Esophagus squamous epithelium (tissue), 5 donors: ENCODE results near the gene EHMT1. TPM values are rescaled to one million over a fixed set of nuclear protein-coding genes. Genes with fewer than 3 reads are reported as not detected.

Source experiments
- DNase-seq: peaks from one replicate; lab custom pipeline; 2025; lab: John Stamatoyannopoulos, UW
- H3K27ac ChIP-seq, 4 donors: fragments of 200-600 bp; sonication (generic); one replicate each; pipeline ENCODE4 v1.5.1; 2016 to 2019; ENCODE audit warnings: mild to moderate bottlenecking in 1 of 4
- H3K27me3 ChIP-seq, 4 donors: fragments of 200-600 bp; sonication (generic); 1 replicate in 3 of 4; 2 replicates in 1 of 4; pipeline versions ENCODE4 v1.5.1 to v1.6.0; 2017 to 2021; ENCODE audit warnings: antibody characterized with exemption in 1 of 4
- H3K36me3 ChIP-seq, 3 donors: fragments of 200-600 bp; sonication (generic); one replicate each; pipeline ENCODE4 v1.5.1; 2016 to 2019
- H3K4me1 ChIP-seq, 3 donors: fragments of 200-600 bp; sonication (generic); one replicate each; pipeline ENCODE4 v1.5.1; 2017 to 2019
- H3K4me3 ChIP-seq, 4 donors: fragments of 200-600 bp; sonication (generic); 1 replicate in 3 of 4; 2 replicates in 1 of 4; pipeline ENCODE4 v1.5.1; 2016 to 2019; ENCODE audit warnings: mild to moderate bottlenecking in 2 of 4, moderate library complexity in 1 of 4
- H3K9me3 ChIP-seq, 3 donors: fragments of 200-600 bp; sonication (generic); one replicate each; pipeline ENCODE4 v1.5.1; 2016 to 2019
- POLR2A ChIP-seq, 4 donors: fragments of 450-650 bp; IDR thresholded peaks; one replicate each; pipeline ENCODE4 v1.6.1; 2017; ENCODE audit warnings: antibody characterized with exemption in 4 of 4, mild to moderate bottlenecking in 4 of 4, moderate library complexity in 3 of 4
- WGBS, 2 donors: methylation state at CpG; one replicate each; pipeline ENCODE4 v1.1.5; 2018; 5-methylcytosine and 5-hydroxymethylcytosine counted together
- intact Hi-C: fragments of 100-400 bp; cut with DNase I; formaldehyde crosslinking; loops from one replicate; pipeline ENCODE4 v1.15.0; 2022
- total RNA-seq, 4 donors: library from RNA; depleted of rRNA; stranded (reverse); fragments of >200 nt; gene quantifications; one replicate each; pipeline ENCODE4 v1.1.0, GENCODE V29; 2016
- TF ChIP-seq, protein P1 (sequence below), 6 experiments: fragments of 450-650 bp in 4 of 6; fragments of 200-600 bp in 2 of 6; sonication (generic) in 2 of 6; IDR thresholded peaks; one replicate each; pipeline ENCODE4 v1.5.1; 2016 to 2019; ENCODE audit warnings: antibody characterized with exemption in 6 of 6, mild to moderate bottlenecking in 4 of 6, moderate library complexity in 4 of 6
- donor health status: DM: yes; HTN: yes; CAD: no.

Gene EHMT1
- total RNA-seq, 4 donors from 2014 or later = 42.8 to 87.0 (median 65.0) TPM

DNA sequence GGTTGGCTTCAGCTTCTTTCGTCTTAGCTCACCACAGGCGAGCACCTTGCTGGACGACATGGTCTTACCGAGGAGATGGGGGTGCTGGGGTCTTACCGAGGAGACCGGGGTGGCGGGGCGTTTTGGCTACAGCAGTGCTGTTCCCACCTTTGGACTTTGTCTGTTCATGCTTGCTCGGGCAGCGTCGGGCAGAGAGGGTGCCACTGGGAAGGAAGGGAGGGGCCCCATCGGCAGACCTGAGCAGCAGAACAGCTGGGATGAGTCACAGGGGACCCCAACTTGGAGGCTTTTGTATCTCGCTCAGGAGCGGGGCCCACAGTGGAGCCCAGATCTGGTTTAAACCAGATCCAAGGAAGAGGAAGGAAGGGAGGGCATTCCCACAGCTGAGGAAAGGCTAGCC is 152.8 kb downstream of the EHMT1 start:
- 53 to 60% methylated on average over 4 to 5 of the region's 14 CpGs for WGBS, 2 donors
- H3K4me1 ChIP-seq = peaks cover 0 to 14% (median 4%) of the 10 kb centered on the region in 3 donors
- no peak for DNase-seq
- H3K36me3 ChIP-seq = peaks cover 5 to 91% (median 18%) of the 10 kb centered on the region in 3 donors
- no peak for TF ChIP-seq POLR2A (IDR thresholded peaks at IDR 0.05)
- TF ChIP-seq, protein P1, sequence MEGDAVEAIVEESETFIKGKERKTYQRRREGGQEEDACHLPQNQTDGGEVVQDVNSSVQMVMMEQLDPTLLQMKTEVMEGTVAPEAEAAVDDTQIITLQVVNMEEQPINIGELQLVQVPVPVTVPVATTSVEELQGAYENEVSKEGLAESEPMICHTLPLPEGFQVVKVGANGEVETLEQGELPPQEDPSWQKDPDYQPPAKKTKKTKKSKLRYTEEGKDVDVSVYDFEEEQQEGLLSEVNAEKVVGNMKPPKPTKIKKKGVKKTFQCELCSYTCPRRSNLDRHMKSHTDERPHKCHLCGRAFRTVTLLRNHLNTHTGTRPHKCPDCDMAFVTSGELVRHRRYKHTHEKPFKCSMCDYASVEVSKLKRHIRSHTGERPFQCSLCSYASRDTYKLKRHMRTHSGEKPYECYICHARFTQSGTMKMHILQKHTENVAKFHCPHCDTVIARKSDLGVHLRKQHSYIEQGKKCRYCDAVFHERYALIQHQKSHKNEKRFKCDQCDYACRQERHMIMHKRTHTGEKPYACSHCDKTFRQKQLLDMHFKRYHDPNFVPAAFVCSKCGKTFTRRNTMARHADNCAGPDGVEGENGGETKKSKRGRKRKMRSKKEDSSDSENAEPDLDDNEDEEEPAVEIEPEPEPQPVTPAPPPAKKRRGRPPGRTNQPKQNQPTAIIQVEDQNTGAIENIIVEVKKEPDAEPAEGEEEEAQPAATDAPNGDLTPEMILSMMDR (IDR thresholded peaks at IDR 0.05) = no peak
- no peaks in the 10 kb centered on the region for H3K9me3 ChIP-seq
- H3K27me3 ChIP-seq = no peaks in the 10 kb centered on the region
- intact Hi-C loops = no loop called here
- H3K27ac ChIP-seq = no peak overlapping the region
- H3K4me3 ChIP-seq = no peak overlapping the region

DNA sequence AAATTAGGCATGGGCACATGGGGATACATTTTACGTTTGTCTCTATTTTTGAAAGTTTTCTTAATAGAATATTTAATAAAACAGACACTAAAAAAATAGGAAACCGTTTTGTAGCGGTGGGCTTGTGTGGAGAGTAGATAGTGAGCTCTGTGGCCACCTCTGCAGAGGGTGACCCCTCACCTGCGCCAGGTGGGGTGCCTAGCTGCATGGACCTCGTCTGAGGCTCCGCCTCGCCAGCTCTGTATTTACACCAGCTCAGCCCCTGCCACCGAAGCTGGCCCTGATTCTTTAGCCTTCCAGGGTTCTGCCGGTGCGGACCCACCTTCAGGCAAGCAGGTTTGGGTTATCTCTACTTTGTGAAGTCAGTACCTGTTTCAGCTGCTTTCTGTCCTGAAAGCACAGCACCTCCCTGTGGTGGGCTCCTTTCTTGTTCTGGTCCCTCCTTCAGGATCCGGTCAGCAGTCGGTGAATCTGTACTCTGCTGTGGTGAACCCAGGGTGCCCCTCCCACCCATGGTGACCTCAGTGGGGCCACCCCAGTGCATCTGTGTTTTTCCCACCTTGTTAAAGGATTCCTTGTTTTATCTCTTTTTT is 153.6 kb downstream of the EHMT1 start:
- no peak overlapping the region for H3K27ac ChIP-seq
- peaks cover 0 to 14% (median 4%) of the 10 kb centered on the region in 3 donors for H3K4me1 ChIP-seq
- H3K36me3 ChIP-seq = peaks cover 5 to 91% (median 26%) of the 10 kb centered on the region in 3 donors
- H3K4me3 ChIP-seq = no peak overlapping the region
- no peaks in the 10 kb centered on the region for H3K9me3 ChIP-seq
- no peaks in the 10 kb centered on the region for H3K27me3 ChIP-seq
- WGBS, 2 donors = 90% methylated on average over 11 to 12 of the region's 12 CpGs
- intact Hi-C loops = no loop called here
- no peak for TF ChIP-seq POLR2A (IDR thresholded peaks at IDR 0.05)
- TF ChIP-seq, protein P1 (IDR thresholded peaks at IDR 0.05) = no peak
- DNase-seq = no peak

DNA sequence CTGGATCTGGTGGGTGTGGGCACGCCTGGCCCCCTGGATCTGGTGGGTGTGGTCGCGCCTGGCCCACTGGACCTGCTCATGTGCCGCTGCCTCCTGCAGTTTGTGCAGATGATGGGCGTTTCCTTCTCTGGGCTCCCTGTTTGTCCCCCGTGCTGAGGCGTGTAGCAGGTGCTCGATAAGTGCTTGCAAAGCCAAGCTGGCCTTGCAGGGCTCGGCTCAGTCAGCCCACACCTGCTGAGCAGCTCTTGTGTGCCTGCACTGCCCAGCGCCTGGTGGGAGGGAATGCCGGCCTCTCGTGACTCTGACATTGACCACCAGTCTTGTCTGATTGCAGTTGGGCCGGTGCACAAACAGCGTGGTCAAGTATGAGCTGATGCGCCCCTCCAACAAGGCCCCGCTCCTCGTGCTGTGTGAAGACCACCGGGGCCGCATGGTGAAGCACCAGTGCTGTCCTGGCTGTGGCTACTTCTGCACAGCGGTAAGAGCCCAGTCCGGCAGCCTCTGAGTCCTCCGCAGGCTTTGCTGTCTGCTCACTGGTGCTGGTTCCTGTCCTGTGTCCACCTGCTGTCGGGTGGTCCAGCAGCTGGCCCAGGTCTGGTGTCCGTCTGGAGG is 156.1 kb downstream of the EHMT1 start:
- H3K4me3 ChIP-seq = no peak overlapping the region
- H3K36me3 ChIP-seq = peaks cover 21 to 98% (median 38%) of the 10 kb centered on the region in 3 donors
- TF ChIP-seq POLR2A (IDR thresholded peaks at IDR 0.05) = no peak
- TF ChIP-seq, protein P1 (IDR thresholded peaks at IDR 0.05) = no peak
- WGBS, 2 donors = 80 to 100% methylated on average over 2 to 5 of the region's 24 CpGs
- intact Hi-C loops = no loop called here
- H3K27ac ChIP-seq = no peak overlapping the region
- no peaks in the 10 kb centered on the region for H3K27me3 ChIP-seq
- peaks cover 0 to 6% (median 0%) of the 10 kb centered on the region in 3 donors for H3K4me1 ChIP-seq
- no peaks in the 10 kb centered on the region for H3K9me3 ChIP-seq
- no peak for DNase-seq

DNA sequence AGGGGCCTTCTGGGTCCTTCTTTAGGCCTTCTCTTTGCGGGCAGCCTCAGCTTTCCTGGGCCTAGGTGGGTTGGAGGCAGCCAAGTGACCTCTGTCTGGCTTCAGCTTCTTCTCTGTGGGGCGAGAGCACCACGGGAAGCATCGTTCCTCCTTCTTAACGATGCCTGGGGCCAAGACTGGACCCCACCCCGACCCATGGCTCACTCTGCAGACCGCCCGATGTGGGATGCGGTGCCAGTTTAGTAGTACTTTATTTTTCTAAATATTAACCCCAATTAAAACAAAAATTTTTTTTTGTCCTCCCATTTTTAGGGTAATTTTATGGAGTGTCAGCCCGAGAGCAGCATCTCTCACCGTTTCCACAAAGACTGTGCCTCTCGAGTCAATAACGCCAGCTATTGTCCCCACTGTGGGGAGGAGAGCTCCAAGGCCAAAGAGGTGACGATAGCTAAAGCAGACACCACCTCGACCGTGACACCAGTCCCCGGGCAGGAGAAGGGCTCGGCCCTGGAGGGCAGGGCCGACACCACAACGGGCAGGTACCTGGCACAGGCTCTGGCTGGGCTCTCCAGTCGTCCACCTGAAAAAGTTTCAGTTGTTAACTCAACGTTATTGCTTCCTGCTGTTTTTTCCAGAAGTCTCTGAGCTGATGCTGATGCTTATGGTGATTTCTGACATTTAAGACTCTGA is 157.6 kb downstream of the EHMT1 start:
- no peak for DNase-seq
- intact Hi-C loops = no loop called here
- Histone ChIP-seq H3K4me3 (no peak overlapping the region), H3K4me1 (no peaks in the 10 kb centered on the region), H3K27ac (no peak overlapping the region), H3K9me3 (no peaks in the 10 kb centered on the region), H3K36me3 (peaks cover 23 to 94% (median 38%) of the 10 kb centered on the region in 3 donors), H3K27me3 (no peaks in the 10 kb centered on the region)
- TF ChIP-seq, protein P1 (IDR thresholded peaks at IDR 0.05) = no peak
- TF ChIP-seq POLR2A (IDR thresholded peaks at IDR 0.05) = no peak
- WGBS, 2 donors = 86 to 88% methylated on average over 15 to 21 of the region's 22 CpGs

DNA sequence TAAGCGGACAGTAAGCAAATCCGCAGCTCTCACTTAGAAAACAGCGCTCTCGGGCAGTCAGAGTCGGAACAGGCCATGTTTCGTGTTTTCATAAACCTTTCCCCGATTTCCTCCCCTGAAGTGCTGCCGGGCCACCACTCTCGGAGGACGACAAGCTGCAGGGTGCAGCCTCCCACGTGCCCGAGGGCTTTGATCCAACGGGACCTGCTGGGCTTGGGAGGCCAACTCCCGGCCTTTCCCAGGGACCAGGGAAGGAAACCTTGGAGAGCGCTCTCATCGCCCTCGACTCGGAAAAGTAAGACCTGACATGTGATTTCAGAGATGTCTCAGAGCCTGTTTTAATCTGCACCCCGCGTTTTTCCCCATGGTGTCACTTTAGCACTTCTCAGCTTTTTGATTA is 159.0 kb downstream of the EHMT1 start:
- intact Hi-C loops = no loop called here
- H3K4me1 ChIP-seq = no peaks in the 10 kb centered on the region
- no peak for DNase-seq
- TF ChIP-seq, protein P1 (IDR thresholded peaks at IDR 0.05) = no peak
- no peak for TF ChIP-seq POLR2A (IDR thresholded peaks at IDR 0.05)
- 92 to 96% methylated on average over 15 to 18 of the region's 20 CpGs for WGBS, 2 donors
- H3K9me3 ChIP-seq = no peaks in the 10 kb centered on the region
- no peak overlapping the region for H3K27ac ChIP-seq
- H3K27me3 ChIP-seq = no peaks in the 10 kb centered on the region
- no peak overlapping the region for H3K4me3 ChIP-seq
- H3K36me3 ChIP-seq = peaks cover 35 to 94% (median 39%) of the 10 kb centered on the region in 3 donors
